HG03095 (cell line): ENCODE results near the gene SFSWAP.
"Not testable (repeated sequence)": the region's sequence is repeated elsewhere in the genome, so short reads cannot be mapped to it uniquely, and the experiment has no call there.

ENCODE experiments used
- ATAC-seq: cut with Tn5 transposase; IDR thresholded peaks from one replicate; pipeline ENCODE4 v1.9.1; 2021; ENCODE audit warnings: moderate library complexity; ENCODE audit not compliant: unreplicated experiment

SFSWAP gene

DNA sequence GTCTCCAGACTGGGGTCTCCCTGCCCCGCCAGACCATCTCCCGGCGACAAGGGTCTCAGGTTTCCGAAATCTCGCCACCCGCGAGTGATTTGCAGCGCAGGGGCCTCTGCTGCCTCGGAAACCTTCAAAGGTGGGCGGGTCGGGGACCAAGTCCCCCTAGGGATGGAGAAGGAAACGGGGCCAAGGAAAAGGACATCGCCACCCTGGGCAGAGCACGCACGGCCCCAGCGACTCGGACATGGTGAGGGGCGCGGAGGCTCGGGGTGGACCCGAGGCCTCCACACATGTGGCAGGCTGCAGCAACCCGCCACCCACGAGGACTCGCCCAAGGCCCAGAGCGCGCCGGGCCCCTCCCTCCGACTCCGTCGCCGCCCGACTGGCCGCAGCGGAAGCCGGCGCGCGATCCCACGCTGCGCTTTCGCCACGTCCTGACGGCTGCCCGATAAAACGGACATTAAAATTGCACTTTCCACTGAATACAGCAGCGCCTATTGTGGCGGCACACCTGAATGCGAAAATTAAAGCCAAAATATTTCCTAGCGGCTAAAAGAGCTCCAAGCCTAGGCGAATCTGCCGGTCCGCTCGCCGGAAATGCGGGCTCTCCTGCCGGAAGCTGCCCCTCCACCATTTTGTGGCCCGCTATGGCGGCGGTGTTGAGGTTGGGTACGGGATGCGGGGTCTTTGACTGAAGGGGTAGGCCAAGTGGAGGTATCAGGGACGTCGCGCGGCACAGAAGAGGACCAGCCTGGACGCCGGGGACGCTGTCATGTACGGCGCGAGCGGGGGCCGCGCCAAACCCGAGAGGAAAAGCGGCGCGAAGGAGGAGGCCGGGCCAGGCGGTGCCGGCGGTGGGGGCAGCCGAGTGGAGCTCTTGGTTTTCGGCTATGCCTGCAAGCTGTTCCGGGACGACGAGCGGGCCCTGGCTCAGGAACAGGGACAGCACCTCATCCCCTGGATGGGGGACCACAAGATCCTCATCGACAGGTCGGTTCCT, at the start of gene SFSWAP:
Gene SFSWAP (plus strand): TSS at position 627 of the 994 bp plus-strand sequence. CDS start 140 bp downstream, at position 767.
- peak; percentile 88 for ATAC-seq

DNA sequence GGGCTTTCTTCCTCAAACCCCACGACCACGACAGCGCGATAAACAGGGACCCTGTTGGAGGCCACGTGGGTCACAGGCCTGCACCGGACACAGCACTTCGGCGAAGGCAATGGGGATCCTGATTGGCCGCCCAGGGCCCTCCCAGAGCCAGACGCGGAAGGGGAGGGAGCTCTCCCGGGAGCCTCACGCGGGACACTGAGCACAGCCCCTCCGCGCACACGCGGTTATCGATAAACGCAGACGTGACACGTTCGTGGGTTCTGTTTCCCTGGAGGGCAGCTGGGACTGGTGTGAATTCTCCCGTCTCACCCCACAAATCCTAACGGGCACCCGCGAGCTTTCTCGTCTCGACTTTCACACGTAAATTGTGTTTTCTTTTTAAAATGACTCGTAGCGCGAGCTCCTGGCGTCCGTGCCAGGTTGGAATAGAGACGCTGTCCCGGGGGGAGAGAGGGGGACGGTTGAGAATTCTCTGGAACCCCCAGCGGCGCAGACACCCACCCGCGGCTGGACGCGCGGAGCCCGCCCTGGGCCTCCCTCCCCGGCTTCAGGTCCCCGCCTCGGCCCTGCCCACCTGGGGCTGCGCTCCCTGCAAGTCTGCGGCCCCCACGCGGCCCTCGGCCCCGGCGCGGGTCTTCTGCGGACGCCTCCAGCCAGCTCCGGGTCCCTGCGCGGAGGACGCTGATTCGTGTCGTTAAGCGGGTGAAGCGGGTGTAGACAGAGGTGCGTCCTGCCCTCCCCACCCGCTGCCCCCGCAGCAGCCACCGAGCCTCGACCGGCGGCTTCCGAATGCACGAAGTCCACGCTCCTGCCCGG, 49.5 kb upstream of the SFSWAP start:
- not testable (repeated sequence) for ATAC-seq

DNA sequence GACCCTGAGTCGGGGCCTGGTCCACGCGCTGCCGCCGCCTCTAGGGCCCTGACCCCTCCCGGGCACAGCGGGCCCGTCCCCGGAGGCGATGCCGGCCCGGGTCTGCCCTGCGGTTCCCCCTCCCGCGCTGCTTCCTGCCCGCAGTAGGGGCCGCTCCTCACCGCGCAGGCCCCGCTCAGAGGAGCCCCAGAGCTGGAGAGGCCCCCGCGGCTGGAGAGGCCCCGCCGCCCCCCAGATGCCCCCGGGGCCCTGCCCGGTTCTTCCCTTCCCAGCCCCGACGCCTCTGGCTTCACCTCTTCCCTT, 49.0 kb upstream of the SFSWAP start:
- not testable (repeated sequence) for ATAC-seq

DNA sequence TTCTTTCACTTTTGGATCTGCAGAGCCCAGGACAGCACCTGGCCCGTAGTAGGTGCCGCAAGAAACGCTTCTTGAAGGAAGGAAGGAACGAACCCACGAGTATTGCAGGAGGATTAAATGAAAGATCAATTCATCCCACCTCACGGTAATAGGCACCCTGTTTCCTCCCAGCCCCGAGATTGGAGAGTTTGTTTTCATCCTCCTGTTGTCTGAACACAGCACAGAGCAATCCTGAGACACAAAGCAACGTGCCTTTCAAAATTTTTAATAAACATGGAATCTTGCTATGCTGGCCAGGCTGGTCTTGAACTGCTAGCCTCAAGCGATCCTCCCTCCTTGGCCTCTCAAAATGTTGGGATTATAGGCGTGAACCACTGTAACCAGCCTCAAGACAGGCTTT, 48.5 kb upstream of the SFSWAP start:
- not testable (repeated sequence) for ATAC-seq

DNA sequence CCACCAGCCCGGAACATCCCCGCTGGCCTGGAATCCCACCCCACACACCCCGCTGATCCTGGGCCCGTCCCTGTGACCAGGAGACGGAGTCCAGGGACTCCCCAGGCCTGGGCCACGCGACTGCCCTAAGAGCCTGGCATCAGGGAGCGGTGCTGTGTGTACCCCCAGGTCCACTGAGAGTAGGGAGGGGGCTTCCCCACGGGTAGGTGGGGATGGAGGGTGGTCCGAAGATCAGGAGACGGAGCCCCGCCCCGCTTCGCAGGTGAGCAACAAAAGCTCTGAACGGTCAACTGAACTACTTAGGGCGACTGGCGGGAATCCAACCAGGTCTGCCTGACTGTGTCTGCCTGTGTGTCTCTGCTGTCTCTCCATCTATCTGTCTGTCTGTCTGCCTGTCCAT, 45.2 kb upstream of the SFSWAP start:
- ATAC-seq: not testable (repeated sequence)

DNA sequence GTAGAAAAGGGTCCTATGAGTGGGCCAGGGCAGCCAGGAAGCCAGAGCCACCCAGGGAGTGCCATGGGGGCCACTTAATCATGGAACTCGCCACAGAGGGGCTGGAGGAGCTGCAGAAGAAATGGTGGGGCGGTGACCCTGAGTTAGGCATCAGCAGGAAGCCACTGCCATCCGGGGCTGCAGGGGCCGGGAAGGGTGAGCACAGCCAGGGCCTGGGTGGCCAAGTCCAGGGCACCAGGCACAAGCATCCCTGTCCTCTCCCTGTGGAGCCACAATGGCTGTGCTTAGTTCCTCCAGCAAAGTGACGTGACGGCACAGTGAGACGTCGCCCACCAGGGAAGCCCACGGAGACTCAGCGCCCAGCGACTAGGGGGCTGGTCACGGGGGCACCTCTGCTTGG, 44.4 kb upstream of the SFSWAP start:
- ATAC-seq: not testable (repeated sequence)

DNA sequence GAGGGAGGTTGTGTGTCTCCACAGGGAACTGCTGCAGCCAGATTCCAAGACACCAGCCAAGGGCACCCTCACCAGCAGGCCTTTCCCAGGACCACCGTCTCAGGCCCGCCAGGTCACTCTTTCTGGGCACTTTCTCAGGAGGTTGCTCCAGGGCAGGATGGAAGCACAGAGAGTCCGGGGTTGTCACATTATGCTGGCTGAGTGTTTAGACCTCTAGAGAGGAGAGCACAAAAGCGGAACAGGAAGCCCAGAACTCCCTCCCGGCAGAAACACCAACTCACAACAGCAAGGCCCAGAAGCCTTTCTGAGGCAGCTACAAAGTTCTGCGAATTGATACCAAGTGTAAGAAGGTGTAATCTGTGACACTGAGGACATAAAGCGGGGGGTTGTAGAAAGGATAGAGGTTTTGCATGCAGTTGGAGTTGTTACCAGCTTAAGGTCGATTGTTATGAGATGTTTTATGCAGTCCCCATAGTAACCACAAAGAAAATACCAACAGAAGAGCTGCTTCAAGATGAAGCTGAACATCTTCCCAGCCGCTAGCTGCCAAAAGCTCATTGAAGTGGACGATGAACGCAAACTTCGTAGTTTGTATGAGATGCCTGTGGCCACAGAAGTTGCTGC, 43.8 kb upstream of the SFSWAP start:
- not testable (repeated sequence) for ATAC-seq

DNA sequence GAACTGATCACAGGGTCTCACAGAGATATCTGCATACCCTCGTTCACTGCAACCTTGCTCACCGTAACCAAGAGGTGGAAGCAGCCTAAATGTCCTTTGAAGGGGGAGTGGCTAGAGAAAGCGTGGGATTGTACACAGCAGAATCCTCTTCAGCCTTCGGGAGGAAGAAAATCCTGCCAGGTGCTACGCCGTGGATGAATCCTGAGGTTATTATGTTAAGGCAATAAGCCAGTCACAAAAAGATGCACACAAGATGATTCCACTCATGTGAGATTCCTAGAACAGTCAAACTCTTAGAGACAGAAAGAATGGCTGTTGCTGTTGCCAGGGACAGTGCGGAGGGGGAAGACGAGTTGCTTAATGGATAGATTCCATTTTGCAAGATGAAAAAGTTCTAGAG, 39.6 kb upstream of the SFSWAP start:
- ATAC-seq: no peak

DNA sequence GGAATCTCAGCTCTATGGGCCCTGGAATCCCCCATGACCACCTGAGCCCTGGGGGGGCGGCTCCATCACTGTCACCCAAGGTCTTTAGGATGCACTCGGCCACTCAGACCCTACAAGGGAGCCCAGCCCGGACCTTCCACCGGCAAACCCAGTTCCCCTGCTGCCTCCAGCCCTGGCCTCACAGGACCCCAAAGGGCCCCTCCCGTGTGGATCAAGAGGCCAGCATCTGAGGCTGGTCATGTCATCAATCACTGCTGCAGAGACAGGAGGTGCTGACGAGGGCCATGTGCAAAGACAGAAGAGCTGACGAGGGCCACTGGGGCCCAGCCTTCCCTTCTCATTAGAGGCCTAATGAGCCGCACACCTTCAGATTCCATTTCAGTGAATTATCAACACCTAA, 39.0 kb upstream of the SFSWAP start:
- ATAC-seq: no peak

DNA sequence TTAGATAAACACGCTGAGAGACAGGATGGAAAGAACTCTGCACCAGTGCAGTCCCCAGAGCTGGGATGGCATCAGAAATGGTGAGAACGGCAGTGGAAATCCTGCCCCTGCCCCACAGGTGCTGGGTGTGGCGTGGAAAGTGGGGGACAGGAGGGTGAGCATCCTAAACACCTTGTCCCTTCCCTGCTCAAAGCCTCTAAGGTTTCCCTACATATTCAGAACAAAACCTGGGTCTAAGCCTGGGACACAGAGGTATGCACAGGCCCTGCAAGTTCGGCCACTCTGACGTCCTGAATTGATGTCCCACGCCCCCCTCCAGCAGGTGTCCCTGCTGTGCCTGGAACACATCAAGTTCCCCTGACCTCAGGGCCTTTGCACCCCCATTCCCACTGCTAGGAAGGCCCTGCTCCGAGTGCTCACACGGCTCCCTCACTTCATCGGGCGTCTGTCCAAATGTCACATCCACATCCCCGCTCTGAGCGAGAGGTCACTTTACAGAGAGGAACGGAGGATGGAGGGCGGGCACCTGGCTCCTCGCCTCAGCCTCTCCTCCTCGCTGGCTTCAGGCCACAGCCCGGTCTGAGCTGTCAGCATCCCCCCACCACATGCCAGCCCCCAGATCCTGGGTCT, 38.5 kb upstream of the SFSWAP start:
- no peak for ATAC-seq

DNA sequence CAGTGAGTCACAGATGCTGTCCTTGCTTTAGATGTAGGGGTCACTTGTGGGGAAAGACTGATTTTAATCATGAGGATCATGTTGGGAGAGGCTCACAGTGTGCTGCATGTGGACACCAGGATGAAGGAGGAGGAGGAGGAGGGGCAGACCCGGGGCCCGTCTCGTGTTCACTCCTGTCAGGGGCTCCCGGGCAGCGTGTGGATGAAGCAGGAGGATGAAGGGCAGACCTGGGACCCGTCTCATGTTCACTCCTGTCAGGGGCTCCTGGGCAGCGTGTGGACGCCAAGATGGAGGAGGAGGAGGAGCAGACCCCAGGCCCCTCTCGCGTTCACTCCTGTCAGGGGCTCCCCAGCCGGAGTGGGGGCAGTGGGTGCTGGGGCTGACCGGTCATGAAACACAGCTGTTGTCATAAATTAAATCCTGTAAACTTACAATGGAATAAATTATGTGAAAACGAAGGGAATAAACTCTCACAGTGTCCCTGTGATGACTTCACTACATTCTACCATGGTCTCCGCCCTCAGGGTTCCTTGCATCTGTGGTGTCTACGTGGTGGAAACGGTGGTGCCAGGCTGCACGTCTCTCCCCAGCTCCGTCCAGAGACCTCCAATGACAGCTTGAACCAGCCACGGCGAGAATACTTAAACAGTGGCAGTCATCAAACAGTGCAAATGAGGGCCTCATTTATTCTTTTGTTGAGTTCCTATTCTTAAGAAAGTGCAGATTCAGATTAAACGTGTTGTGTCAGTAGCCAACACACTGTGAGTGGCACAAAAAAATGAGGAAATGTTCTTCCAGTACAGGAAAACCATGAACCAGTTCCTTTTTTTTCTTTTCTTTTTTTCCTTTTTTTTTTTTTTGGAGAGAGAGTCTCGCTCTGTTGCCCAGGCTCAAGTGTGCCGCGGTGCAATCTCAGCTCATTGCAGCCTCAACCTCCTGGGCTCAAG, 37.7 kb upstream of the SFSWAP start:
- no peak for ATAC-seq

DNA sequence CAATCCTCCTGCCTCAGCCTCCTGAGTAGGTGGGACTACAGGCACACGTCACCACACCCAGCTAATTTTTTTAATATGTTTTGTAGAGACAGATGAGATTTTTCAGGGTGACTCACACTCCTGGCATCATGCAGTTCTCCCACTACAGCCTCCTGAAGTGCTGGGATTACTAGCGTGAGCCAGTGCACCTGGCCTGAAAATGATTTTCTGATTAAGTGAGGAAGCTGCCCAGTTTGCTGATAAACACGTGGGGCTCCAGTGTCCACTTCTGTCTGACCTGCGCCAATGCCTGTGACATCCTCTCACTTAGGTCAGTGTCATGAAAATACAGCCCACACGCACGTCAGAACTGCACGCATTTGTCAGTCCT, 37.0 kb upstream of the SFSWAP start:
- no peak for ATAC-seq

DNA sequence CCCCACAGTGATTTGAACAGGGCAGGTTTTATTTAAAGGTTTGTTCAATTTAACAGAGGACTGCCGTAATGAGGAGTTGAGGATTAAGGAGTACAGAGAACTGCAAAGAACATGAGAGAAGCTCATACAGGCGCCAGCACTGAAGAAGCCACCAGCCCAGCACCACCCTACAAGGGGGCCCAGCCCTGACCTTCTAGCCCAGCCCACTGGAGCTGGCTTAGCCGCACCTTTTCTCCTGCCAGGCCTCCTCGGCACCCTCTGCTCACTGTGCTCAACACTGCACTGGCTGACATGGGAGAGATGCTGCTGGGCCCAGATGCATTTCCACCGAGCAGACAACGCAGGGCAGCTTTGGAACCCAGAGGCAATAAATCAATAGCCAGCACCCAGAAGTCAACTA, 36.5 kb upstream of the SFSWAP start:
- ATAC-seq: no peak

DNA sequence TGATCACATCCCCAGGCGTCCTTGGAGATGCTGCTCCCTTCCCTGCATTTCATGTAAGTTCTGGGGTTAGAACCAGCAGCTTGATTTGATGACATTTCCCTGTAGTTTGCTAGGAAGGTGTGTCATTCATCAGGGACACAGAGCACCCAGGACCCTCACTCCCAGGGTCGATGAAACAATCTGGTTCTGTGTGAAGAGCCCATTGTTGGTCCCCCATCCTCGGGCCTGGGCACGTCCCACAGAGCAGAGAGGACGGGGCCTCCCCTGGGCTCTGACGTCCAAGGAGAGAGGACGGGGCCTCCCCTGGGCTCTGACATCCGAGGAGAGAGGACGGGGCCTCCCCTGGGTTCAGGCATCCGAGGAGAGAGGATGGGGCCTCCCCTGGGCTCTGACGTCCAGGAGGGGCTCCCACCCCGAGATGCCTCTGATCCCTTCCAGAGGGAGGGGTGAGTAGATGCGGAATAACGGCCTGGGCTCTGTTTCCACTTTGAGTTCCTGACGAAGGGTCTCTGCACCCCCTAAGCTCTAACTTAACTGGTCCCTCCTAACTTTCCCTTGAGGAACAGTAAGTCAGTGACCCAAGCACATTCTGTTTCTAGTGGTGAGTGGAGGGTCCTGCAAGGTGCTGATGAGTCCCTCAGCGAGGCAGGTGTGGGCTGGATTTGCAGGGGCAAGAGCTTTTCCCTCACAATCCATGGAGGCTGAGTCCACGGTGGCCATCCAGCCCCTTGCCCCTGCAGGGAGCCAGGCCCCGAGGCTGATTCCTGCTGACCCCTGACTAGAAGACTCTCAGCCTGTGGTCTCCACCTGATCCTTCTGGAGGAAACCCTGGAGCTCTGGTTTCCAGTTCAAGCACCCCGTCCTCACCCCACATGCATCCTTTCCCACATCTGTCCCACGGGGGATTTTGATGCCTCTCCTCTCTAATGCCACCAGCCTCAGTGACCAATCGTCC, 35.5 kb upstream of the SFSWAP start:
- no peak for ATAC-seq

DNA sequence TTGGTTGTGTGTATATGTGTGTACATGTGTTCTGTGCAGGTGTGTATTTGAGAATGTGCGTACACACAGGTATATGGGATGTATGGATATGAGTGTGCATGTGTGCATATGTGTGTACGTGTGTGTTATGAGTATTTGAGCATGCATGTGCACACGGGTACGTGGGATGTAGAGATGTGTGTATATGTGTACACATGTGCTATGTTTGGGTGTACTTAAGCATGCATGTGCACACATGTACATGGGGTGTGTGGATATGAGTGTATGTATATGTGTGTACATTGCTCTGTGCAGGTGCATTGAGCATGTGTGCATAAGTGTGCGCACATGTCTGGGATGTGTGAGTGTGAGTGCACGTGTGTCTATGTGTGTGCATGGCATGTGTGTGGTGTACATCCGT, 34.3 kb upstream of the SFSWAP start:
- ATAC-seq: no peak

DNA sequence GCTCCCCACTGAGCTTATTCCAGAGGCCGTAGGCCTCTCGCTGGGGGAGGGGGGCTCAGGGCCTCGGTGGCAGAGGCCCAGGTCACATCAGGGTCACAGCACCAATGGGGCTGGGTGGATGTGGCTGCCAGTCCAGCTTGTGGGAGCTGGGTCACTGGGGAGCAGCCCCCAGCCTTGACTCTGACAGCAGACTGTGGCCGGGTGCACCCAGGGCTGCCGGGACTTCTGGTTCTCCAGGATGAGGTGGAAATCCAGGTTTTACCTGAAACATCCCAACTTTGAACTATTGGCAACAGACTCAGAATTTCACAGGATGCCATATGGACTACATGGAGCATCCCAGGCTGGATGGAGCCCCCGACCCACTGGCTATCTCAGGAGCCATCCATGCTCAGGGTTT, 33.8 kb upstream of the SFSWAP start:
- ATAC-seq: not testable (repeated sequence)

DNA sequence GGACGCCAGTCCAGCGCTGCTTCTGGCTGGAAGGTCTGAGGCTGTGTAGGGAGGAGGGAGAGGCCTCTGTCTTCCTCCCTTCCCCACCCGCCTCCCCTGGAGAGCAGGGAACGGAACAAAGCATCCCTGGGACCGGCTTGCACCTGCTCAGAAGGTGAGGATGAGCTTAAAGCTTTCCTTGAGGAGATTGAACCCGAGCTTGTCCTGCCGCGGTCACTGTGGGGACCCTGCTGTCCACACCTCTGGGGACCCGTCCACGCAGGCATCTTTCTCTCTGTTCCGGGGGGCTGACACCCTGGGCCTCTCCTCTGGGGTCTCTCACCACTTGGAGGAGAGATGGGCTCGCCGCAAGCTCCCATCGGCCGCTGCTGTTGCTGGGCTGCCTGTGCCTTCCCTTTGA, 33.2 kb upstream of the SFSWAP start:
- ATAC-seq: no peak

DNA sequence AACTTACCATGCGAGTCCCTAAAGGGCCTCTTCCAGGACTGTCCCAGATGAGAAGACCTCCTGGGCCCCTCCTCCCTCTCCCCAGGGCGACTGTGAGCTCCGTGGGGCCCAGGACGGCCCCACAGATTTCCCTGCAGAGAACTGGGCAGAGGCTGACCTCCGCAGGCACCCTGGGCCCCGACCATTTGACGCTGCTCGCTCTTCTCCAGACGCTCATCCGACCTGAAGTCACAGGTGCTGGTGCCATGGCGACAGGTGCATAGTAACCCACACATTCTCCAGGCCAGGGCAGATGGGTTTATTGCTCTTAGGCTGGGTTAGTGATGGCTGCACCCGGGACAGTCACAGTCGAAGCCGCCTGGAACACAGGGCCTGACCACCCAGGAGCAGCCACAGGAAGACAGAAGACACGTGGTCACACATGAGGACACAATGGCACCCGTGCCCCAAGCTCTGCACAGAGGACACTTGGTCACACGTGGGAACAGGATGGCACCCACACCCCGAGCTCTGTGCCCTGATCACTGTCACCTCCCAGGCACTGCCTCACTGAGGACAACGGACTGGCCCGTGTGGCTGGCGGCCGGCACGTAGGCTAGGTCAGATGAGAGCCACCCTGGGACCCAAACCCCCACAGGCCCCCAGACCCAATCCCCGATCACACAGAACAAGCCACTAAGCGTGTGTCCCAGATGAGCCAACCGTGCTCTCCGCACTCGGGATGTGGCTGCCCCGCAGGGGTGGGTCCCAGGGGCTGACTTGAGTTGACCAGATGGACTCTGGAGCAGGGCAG, 32.3 kb upstream of the SFSWAP start:
- not testable (repeated sequence) for ATAC-seq
